K562 (cell line): Measurements from ENCODE around the gene SPDL1. TPM values are rescaled to one million over a fixed set of nuclear protein-coding genes. Genes with fewer than 3 reads are reported as not detected.

Experiments used
- ATF1 ChIP-seq, 2 experiments: fragments of 450-650 bp in 1 of 2; IDR thresholded peaks; 2 replicates each; pipeline ENCODE4 v1.6.1; 2016; ENCODE audit warnings: missing compliant biosample characterization in 1 of 2, missing genetic modification characterization in 1 of 2
- ATF3 ChIP-seq, 2 experiments: fragments of 450-650 bp in 1 of 2; sonication (generic) in 1 of 2; formaldehyde crosslinking in 1 of 2; IDR thresholded peaks in 1 of 2; conservative IDR thresholded peaks in 1 of 2; 2 replicates each; pipeline versions ENCODE4 v1.6.1 to v1.8.1; 2016 to 2023; ENCODE audit warnings: mild to moderate bottlenecking in 2 of 2, moderate library complexity in 2 of 2, inconsistent platforms in 1 of 2, missing genetic modification reagents in 1 of 2
- CGGBP1 ChIP-seq: fragments of 250-450 bp; sonication (Bioruptor Pico); IDR thresholded peaks from 2 replicates; pipeline ENCODE4 v1.9.0; 2021; ENCODE audit warnings: mild to moderate bottlenecking
- E2F4 ChIP-seq: sonication (generic); formaldehyde crosslinking; IDR thresholded peaks from 2 replicates; pipeline ENCODE4 v1.8.0; 2022; ENCODE audit warnings: mild to moderate bottlenecking, low read depth, missing genetic modification reagents
- ETV1 ChIP-seq: fragments of 450-650 bp; conservative IDR thresholded peaks from 2 replicates; pipeline ENCODE4 v1.6.1; 2016; ENCODE audit warnings: missing genetic modification characterization, control low read depth, low read depth, missing compliant biosample characterization
- JUND ChIP-seq, 2 experiments: IDR thresholded peaks; 2 replicates in 1 of 2; 3 replicates in 1 of 2; pipeline ENCODE4 v1.6.1; 2011; ENCODE audit warnings: borderline replicate concordance in 2 of 2, low read depth in 2 of 2, low read length in 2 of 2, improper control_type of control experiment in 1 of 2, missing biosample characterization in 1 of 2, missing genetic modification characterization in 1 of 2, missing genetic modification reagents in 1 of 2
- KHSRP ChIP-seq: fragments of 450-650 bp; IDR thresholded peaks from 2 replicates; pipeline ENCODE4 v1.6.1; 2017
- MXI1 ChIP-seq: IDR thresholded peaks from 2 replicates; pipeline ENCODE4 v1.6.1; 2011; ENCODE audit warnings: low read depth, mild to moderate bottlenecking, improper control_type of control experiment, low read length
- NR2C1 ChIP-seq, 2 experiments: fragments of 450-650 bp; IDR thresholded peaks; 2 replicates each; pipeline ENCODE4 v1.6.1; 2017; ENCODE audit warnings: mild to moderate bottlenecking in 2 of 2, antibody characterized with exemption in 1 of 2, inconsistent platforms in 1 of 2, missing compliant biosample characterization in 1 of 2, missing genetic modification characterization in 1 of 2
- RAD21 ChIP-seq, 2 experiments: fragments of 250-450 bp in 1 of 2; fragments of 450-650 bp in 1 of 2; sonication (Bioruptor Pico) in 1 of 2; formaldehyde crosslinking in 1 of 2; IDR thresholded peaks in 1 of 2; conservative IDR thresholded peaks in 1 of 2; 2 replicates each; pipeline versions ENCODE4 v1.4.0 to v1.8.0; 2020 to 2022; ENCODE audit warnings: mild to moderate bottlenecking in 2 of 2, moderate library complexity in 1 of 2
- RBFOX2 ChIP-seq: fragments of 200-400 bp; formaldehyde crosslinking; IDR thresholded peaks from 2 replicates; pipeline ENCODE4 v1.6.1; 2017; ENCODE audit warnings: low read depth, mild to moderate bottlenecking, low read length, moderate library complexity
- SIN3B ChIP-seq: fragments of 450-650 bp; IDR thresholded peaks from 2 replicates; pipeline ENCODE4 v1.6.1; 2017; ENCODE audit warnings: low read depth, mild to moderate bottlenecking, moderate library complexity
- SIRT6 ChIP-seq: IDR thresholded peaks from one replicate; pipeline ENCODE4 v1.6.1; 2012; ENCODE audit warnings: low read depth, mild to moderate bottlenecking, control low read depth, inconsistent platforms, low read length, moderate library complexity
- SMARCB1 ChIP-seq: IDR thresholded peaks from 2 replicates; pipeline ENCODE4 v1.6.1; 2011; ENCODE audit warnings: improper control_type of control experiment, low read depth; ENCODE audit not compliant: insufficient read length
- SNIP1 ChIP-seq: fragments of 450-650 bp; IDR thresholded peaks from 2 replicates; pipeline ENCODE4 v1.7.1; 2017; ENCODE audit warnings: low read depth, mild to moderate bottlenecking
- TEAD4 ChIP-seq, 2 experiments: sonication (generic) in 1 of 2; formaldehyde crosslinking in 1 of 2; IDR thresholded peaks; 2 replicates each; pipeline versions ENCODE4 v1.6.1 to v1.8.0; 2012 to 2022; ENCODE audit warnings: borderline replicate concordance in 1 of 2, inconsistent platforms in 1 of 2, low read length in 1 of 2, mild to moderate bottlenecking in 1 of 2, missing genetic modification reagents in 1 of 2
- ZC3H4 ChIP-seq: sonication (generic); formaldehyde crosslinking; IDR thresholded peaks from 2 replicates; pipeline ENCODE4 v1.9.0; 2021; ENCODE audit warnings: missing genetic modification reagents, borderline replicate concordance
- ZNF395 ChIP-seq: fragments of 200-800 bp; sonication (Bioruptor generic); IDR thresholded peaks from 2 replicates; pipeline ENCODE4 v1.6.1; 2017; ENCODE audit warnings: missing genetic modification characterization, missing compliant biosample characterization
- ZNF398 ChIP-seq: fragments of 250-450 bp; sonication (Bioruptor Pico); IDR thresholded peaks from 2 replicates; pipeline ENCODE4 v1.8.0; 2021; ENCODE audit warnings: moderate library complexity, mild to moderate bottlenecking, inconsistent platforms
- polyA plus RNA-seq, 8 experiments: library from polyadenylated mRNA; depleted of rRNA in 4 of 8; stranded (reverse) in 5 of 8; unstranded in 3 of 8; fragments of >200 nt; fragmentation: Nextera tagmentation in 2 of 8; fragmentation: Illumina TruSeq in 1 of 8; extraction: Ambion mirVana in 2 of 8; extraction: Trizol in 1 of 8; gene quantifications; 2 replicates each; pipeline versions ENCODE4 v1.2.1 to v1.2.3, GENCODE V29; 2011 to 2014; ENCODE audit warnings: inconsistent platforms in 1 of 8, missing spikeins in 1 of 8
- total RNA-seq, 7 experiments: library from RNA; depleted of rRNA in 6 of 7; stranded (reverse); fragments of >200 nt in 6 of 7; fragmentation: Illumina TruSeq in 2 of 7; extraction: Trizol in 2 of 7; gene quantifications; 2 replicates each; pipeline versions ENCODE4 v1.2.1 to v1.2.3, GENCODE V29; 2011 to 2021; ENCODE audit warnings: low replicate concordance in 1 of 7

The SPDL1 gene
- total and polyA plus RNA-seq, 9 of the 15 experiments (the other 6 are each of a cell fraction or from before 2014, with no cell fraction given): 32.4 to 59.6 (median 49.0) TPM

GRCh38 chr5:169583424-169584220 is at the start of gene SPDL1 (continued):
- TF ChIP-seq ZNF395: no peak
- no peak for TF ChIP-seq SMARCB1
- TF ChIP-seq ATF3 (IDR thresholded peaks at IDR 0.05): no peak
- no peak for TF ChIP-seq ATF3 (CRISPR knock-in tag; conservative IDR thresholded peaks at IDR 0.05)
- TF ChIP-seq NR2C1 (IDR thresholded peaks at IDR 0.05): no peak
- no peak for TF ChIP-seq NR2C1 (tag; IDR thresholded peaks at IDR 0.05)
- TF ChIP-seq JUND (IDR thresholded peaks at IDR 0.05; ENCODE audit: borderline replicate concordance, low read depth, low read length): no peak
- TF ChIP-seq JUND (tag; IDR thresholded peaks at IDR 0.05; ENCODE audit: borderline replicate concordance, low read depth, low read length): no peak
- TF ChIP-seq RAD21 (CRISPR knock-in tag; conservative IDR thresholded peaks at IDR 0.05 in 1 of 2, IDR thresholded peaks at IDR 0.05 in 1 of 2): no peak
- peak; percentile 97 for TF ChIP-seq RBFOX2
- 0 out of 2 replicates have a peak, but pooled peaks have one; percentile 26 for TF ChIP-seq CGGBP1
- peak; percentile 51; the same call in 1 of the 2 replicates for TF ChIP-seq SIN3B
- peak; percentile 90 for TF ChIP-seq E2F4 (CRISPR knock-in tag)
- no peak for TF ChIP-seq TEAD4 (IDR thresholded peaks at IDR 0.05; ENCODE audit: low read length)
- TF ChIP-seq TEAD4 (CRISPR knock-in tag; IDR thresholded peaks at IDR 0.05; ENCODE audit: borderline replicate concordance): no peak
- no peak for TF ChIP-seq KHSRP
- TF ChIP-seq SIRT6: no peak
- TF ChIP-seq ZC3H4 (CRISPR knock-in tag): no peak
- TF ChIP-seq ETV1: no peak
- TF ChIP-seq ZNF398: no peak
- TF ChIP-seq ATF1 (CRISPR knock-in tag; IDR thresholded peaks at IDR 0.05): no peak
- TF ChIP-seq ATF1 (tag; IDR thresholded peaks at IDR 0.05): peak; percentile 26; the same call in 1 of the 2 replicates
- peak; percentile 40; the same call in 1 of the 2 replicates for TF ChIP-seq MXI1
- no peak for TF ChIP-seq SNIP1
